Sigmoid colon (tissue), 7 donors: ENCODE data around the gene OR6J1. TPM values are rescaled to one million over a fixed set of nuclear protein-coding genes. Genes with fewer than 3 reads are reported as not detected.
"Not testable (repeated sequence)": the region's sequence is repeated elsewhere in the genome, so short reads cannot be mapped to it uniquely, and the experiment has no call there.

Experiments used
- DNase-seq: peaks from one replicate; pipeline ENCODE4 v3.0.0-alpha.2; 2019
- H3K27ac ChIP-seq, 4 donors: fragments of 200-600 bp; sonication (generic); one replicate each; pipeline ENCODE4 v1.5.1; 2016 to 2019; ENCODE audit warnings: mild to moderate bottlenecking in 1 of 4
- H3K27me3 ChIP-seq, 3 donors: fragments of 200-600 bp; sonication (generic); one replicate each; pipeline ENCODE4 v1.5.1; 2019; ENCODE audit warnings: mild to moderate bottlenecking in 1 of 3
- H3K36me3 ChIP-seq, 4 donors: fragments of 200-600 bp; sonication (generic); one replicate each; pipeline ENCODE4 v1.5.1; 2016 to 2019
- H3K4me1 ChIP-seq, 4 donors: fragments of 200-600 bp; sonication (generic); one replicate each; pipeline ENCODE4 v1.5.1; 2017 to 2019
- H3K4me3 ChIP-seq, 4 donors: fragments of 200-600 bp; sonication (generic); one replicate each; pipeline ENCODE4 v1.5.1; 2017 to 2019; ENCODE audit warnings: mild to moderate bottlenecking in 2 of 4, moderate library complexity in 1 of 4
- H3K9me3 ChIP-seq, 4 donors: fragments of 200-600 bp in 3 of 4; sonication (generic) in 3 of 4; one replicate each; pipeline versions ENCODE4 v1.5.1 to v1.6.1; 2013 to 2019
- EP300 ChIP-seq, 4 donors: sonication (generic); formaldehyde crosslinking; IDR thresholded peaks; one replicate each; pipeline ENCODE4 v1.6.1; 2017; ENCODE audit warnings: antibody characterized with exemption in 4 of 4
- POLR2A ChIP-seq, 2 donors: fragments of 450-650 bp; IDR thresholded peaks; one replicate each; pipeline ENCODE4 v1.6.1; 2016; ENCODE audit warnings: antibody characterized with exemption in 2 of 2, mild to moderate bottlenecking in 2 of 2, moderate library complexity in 2 of 2
- POLR2AphosphoS5 ChIP-seq, 4 donors: sonication (generic); formaldehyde crosslinking; IDR thresholded peaks; one replicate each; pipeline ENCODE4 v1.6.1; 2017; ENCODE audit warnings: antibody characterized with exemption in 4 of 4
- WGBS, 2 donors: extraction: QIAGEN DNeasy Blood & Tissue Kit; methylation state at CpG; one replicate each; pipeline ENCODE4 v1.1.7; 2013; 5-methylcytosine and 5-hydroxymethylcytosine counted together
- intact Hi-C: fragments of 100-400 bp; cut with DNase I; formaldehyde crosslinking; loops from one replicate; pipeline ENCODE4 v1.15.1; 2023
- polyA plus RNA-seq, 3 donors: library from polyadenylated mRNA; stranded (reverse); fragments of 200-250 nt; gene quantifications; one replicate each; pipeline ENCODE4 v1.2.3, GENCODE V29; 2013
- total RNA-seq, 4 donors: library from RNA; depleted of rRNA; stranded (reverse); fragments of >200 nt; gene quantifications; one replicate each; pipeline ENCODE4 v1.1.0, GENCODE V29; 2016
- TF ChIP-seq, protein P1 (sequence below), 4 experiments: fragments of 450-650 bp in 3 of 4; fragments of 200-600 bp in 1 of 4; IDR thresholded peaks; one replicate each; pipeline ENCODE4 v1.5.1; 2016 to 2019; ENCODE audit warnings: antibody characterized with exemption in 4 of 4, mild to moderate bottlenecking in 3 of 4, moderate library complexity in 2 of 4
- donor health status: healthy with polysubstance abuse.
- donor health status: Bipolar disorder and iron deficiency.
- donor health status: healthy.

The OR6J1 gene
- total RNA-seq = not detected
- polyA plus RNA-seq = not detected

DNA sequence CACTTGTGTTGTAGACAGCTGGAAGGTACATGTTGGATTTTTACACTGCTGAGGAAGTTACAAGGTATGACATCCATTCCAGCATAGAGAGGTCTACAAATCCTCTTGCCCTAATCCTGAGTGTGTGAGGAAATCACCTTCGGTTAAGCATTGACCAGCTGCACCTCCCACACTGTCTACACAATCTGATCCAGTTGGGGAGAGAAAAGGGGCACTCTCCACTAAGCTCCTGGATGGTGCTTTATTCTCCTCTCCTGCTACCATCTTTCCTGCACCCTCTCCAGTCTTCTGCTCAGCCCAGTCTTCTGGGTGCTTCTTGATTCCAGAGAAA, at the start of gene OR6J1:
OR6J1 (minus strand) TSS at position 48 of the 331 bp plus-strand sequence. CDS start 9,541 bp downstream, outside the sequence.
- H3K9me3 ChIP-seq = no peaks in the 10 kb centered on the region
- H3K27me3 ChIP-seq = no peaks in the 10 kb centered on the region
- TF ChIP-seq POLR2A (IDR thresholded peaks at IDR 0.05) = no peak
- no peak within 1 kb of the TSS for H3K4me3 ChIP-seq
- no peak for DNase-seq
- intact Hi-C loops = no loop called here
- no peaks in the 10 kb centered on the region for H3K4me1 ChIP-seq
- 36 to 52% methylated on average over 1 of the region's 1 CpG for WGBS, 2 donors
- H3K27ac ChIP-seq = no peak within 1 kb of the TSS
- H3K36me3 ChIP-seq = no peaks in the 10 kb centered on the region

DNA sequence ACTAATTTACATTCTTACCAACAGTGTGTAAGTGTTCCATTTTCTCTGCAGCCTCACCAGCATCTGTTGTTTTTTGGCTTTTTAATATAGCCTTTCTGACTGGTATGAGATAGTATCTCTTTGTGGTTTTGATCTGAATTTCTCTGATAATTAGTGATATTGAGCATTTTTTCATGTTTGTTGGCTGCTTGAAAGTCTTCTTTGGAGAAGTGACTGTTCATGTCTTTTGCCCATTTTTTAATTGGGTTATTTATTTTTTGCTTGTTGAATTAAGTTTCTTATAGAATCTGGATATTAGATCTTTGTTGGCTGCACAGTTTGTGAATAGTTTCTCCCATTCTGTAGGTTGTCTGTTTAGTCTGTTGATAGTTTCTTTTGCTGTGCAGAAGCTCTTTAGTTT, 48.0 kb upstream of the OR6J1 start:
- Histone ChIP-seq H3K36me3 (no peaks in the 10 kb centered on the region), H3K27me3 (no peaks in the 10 kb centered on the region), H3K9me3 (peaks cover 0 to 4% (median 2%) of the 10 kb centered on the region in 4 donors), H3K4me3 (no peak overlapping the region), H3K4me1 (no peaks in the 10 kb centered on the region), H3K27ac (no peak overlapping the region)
- DNase-seq = no peak
- intact Hi-C loops = no loop called here
- TF ChIP-seq POLR2A (IDR thresholded peaks at IDR 0.05) = no peak
- TF ChIP-seq EP300 (IDR thresholded peaks at IDR 0.05) = no peak
- TF ChIP-seq POLR2AphosphoS5 (IDR thresholded peaks at IDR 0.05) = no peak
- TF ChIP-seq, protein P1, sequence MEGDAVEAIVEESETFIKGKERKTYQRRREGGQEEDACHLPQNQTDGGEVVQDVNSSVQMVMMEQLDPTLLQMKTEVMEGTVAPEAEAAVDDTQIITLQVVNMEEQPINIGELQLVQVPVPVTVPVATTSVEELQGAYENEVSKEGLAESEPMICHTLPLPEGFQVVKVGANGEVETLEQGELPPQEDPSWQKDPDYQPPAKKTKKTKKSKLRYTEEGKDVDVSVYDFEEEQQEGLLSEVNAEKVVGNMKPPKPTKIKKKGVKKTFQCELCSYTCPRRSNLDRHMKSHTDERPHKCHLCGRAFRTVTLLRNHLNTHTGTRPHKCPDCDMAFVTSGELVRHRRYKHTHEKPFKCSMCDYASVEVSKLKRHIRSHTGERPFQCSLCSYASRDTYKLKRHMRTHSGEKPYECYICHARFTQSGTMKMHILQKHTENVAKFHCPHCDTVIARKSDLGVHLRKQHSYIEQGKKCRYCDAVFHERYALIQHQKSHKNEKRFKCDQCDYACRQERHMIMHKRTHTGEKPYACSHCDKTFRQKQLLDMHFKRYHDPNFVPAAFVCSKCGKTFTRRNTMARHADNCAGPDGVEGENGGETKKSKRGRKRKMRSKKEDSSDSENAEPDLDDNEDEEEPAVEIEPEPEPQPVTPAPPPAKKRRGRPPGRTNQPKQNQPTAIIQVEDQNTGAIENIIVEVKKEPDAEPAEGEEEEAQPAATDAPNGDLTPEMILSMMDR (IDR thresholded peaks at IDR 0.05) = no peak

DNA sequence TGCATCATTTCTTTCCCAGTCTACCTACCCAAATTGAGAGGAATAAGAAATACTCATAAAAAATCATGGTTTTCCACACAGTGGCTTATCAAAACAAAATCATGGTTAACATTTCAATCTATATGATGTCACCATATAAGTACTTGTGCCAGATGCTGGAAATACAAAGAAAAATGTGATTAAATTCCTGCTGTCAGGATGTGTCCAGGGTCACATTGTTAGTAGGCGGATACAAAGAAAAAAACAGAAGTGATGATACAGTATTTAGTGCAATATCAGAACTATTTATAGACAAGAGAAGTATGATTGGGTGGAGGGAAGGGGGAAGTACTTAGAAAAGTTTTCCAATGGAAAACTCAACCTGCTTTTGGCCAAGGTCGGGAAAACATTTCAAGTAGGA, 47.0 kb upstream of the OR6J1 start:
- 70 to 87% methylated on average over 2 of the region's 2 CpGs for WGBS, 2 donors
- H3K36me3 ChIP-seq = no peaks in the 10 kb centered on the region
- H3K9me3 ChIP-seq = peaks cover 0 to 4% (median 2%) of the 10 kb centered on the region in 4 donors
- H3K27me3 ChIP-seq = no peaks in the 10 kb centered on the region
- no peak overlapping the region for H3K4me3 ChIP-seq
- H3K4me1 ChIP-seq = no peaks in the 10 kb centered on the region
- DNase-seq = no peak
- no peak for TF ChIP-seq EP300 (IDR thresholded peaks at IDR 0.05)
- TF ChIP-seq POLR2AphosphoS5 (IDR thresholded peaks at IDR 0.05) = no peak
- no peak for TF ChIP-seq POLR2A (IDR thresholded peaks at IDR 0.05)
- TF ChIP-seq, protein P1 (IDR thresholded peaks at IDR 0.05) = no peak
- H3K27ac ChIP-seq = no peak overlapping the region
- intact Hi-C loops = no loop called here

DNA sequence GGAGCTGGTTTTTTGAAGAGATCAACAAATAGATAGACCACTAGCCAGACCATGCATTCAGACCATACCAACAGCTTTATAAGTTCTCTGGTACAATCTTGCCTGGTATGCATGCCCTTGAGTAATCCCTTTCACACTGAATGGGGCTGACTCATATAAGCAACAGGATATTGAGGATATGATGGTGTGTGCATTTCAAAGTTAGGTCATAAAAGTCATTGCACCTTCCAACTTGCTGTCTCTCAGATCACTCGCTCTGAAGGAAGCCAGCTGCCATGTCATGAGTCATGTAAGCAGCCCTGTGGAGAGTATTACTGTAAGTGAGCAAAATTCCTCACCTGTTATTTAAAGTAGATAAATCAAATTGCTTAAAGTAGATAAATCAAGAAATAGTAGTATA, 45.0 kb upstream of the OR6J1 start:
- peak in 1 of 4 donors; percentile 28 for TF ChIP-seq POLR2AphosphoS5 (IDR thresholded peaks at IDR 0.05)
- no peak for TF ChIP-seq EP300 (IDR thresholded peaks at IDR 0.05)
- no peak for TF ChIP-seq POLR2A (IDR thresholded peaks at IDR 0.05)
- TF ChIP-seq, protein P1 (IDR thresholded peaks at IDR 0.05) = no peak
- Histone ChIP-seq H3K4me1 (no peaks in the 10 kb centered on the region), H3K27me3 (no peaks in the 10 kb centered on the region), H3K9me3 (peaks cover 0 to 4% (median 2%) of the 10 kb centered on the region in 4 donors), H3K27ac (no peak overlapping the region), H3K4me3 (no peak overlapping the region), H3K36me3 (no peaks in the 10 kb centered on the region)
- intact Hi-C loops = no loop called here
- WGBS, 2 donors = 18 to 36% methylated on average over 1 of the region's 1 CpG
- no peak for DNase-seq

DNA sequence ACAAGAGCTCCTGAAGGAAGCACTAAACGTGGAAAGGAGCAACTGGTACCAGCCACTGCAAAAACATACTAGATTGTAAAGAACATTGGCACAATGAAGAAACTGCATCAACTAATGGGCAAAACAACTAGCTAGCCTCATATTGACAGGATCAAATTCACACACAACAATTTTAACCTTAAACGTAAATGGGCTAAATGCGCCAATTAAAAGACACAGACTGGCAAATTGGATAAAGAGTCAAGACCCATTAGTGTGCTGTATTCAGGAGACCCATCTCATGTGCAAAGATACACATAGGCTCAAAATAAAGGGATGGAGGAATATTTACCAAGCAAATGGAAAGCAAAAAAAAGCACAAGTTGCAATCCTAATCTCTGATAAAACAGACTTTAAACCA, 43.8 kb upstream of the OR6J1 start:
- H3K4me3 ChIP-seq, DNase-seq, H3K9me3 ChIP-seq, H3K27me3 ChIP-seq, intact Hi-C loops, H3K27ac ChIP-seq, H3K4me1 ChIP-seq, H3K36me3 ChIP-seq: not testable (repeated sequence)
- WGBS, 2 donors = 91 to 93% methylated on average over 3 of the region's 3 CpGs

DNA sequence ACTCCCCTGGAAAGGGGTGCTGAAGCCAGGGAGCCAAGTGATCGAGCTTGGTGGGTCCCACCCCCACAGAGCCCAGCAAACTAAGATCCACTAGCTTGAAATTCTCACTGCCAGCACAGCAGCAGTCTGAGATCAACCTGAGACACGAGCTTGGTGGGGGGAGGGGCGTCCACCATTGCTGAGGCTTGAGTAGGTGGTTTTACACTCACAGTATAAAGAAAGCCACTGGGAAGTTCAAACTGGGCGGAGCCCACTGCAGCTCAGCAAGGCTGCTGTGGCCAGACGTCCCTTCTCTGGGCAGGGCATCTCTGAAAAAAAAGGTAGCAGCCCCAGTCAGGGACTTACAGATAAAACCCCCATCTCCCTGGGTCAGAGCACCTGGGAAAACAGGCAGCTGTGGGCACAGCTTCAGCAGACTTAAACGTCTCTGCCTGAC, 42.0 kb upstream of the OR6J1 start:
- H3K36me3 ChIP-seq, DNase-seq, H3K4me3 ChIP-seq, H3K27me3 ChIP-seq, intact Hi-C loops, H3K9me3 ChIP-seq, H3K27ac ChIP-seq, H3K4me1 ChIP-seq: not testable (repeated sequence)
- 25 to 32% methylated on average over 6 of the region's 6 CpGs for WGBS, 2 donors
